Upper lobe of left lung (tissue), 6 donors: ENCODE data around the gene UCP3. TPM values are rescaled to one million over a fixed set of nuclear protein-coding genes. Genes with fewer than 3 reads are reported as not detected.

ENCODE experiments used
- ATAC-seq, 2 donors: fragments of 200-7000 bp; cut with Tn5 transposase; one replicate each; pipeline ENCODE4 v1.9.1; 2022; ENCODE audit warnings: mild to moderate bottlenecking in 2 of 2, moderate library complexity in 2 of 2; ENCODE audit not compliant: low FRiP score in 2 of 2
- DNase-seq, 2 donors: peaks; one replicate each; pipeline ENCODE4 v3.0.0-alpha.2; 2019 to 2020
- H3K27ac ChIP-seq, 4 donors: fragments of 200-600 bp; sonication (generic); one replicate each; pipeline ENCODE4 v1.5.1; 2016 to 2019
- H3K27me3 ChIP-seq, 4 donors: fragments of 200-600 bp; sonication (generic); one replicate each; pipeline ENCODE4 v1.5.1; 2017 to 2019
- H3K36me3 ChIP-seq, 4 donors: fragments of 200-600 bp; sonication (generic); one replicate each; pipeline ENCODE4 v1.5.1; 2016 to 2019
- H3K4me1 ChIP-seq, 4 donors: fragments of 200-600 bp; sonication (generic); one replicate each; pipeline ENCODE4 v1.5.1; 2018 to 2019
- H3K4me3 ChIP-seq, 4 donors: fragments of 200-600 bp; sonication (generic); one replicate each; pipeline ENCODE4 v1.5.1; 2017 to 2019; ENCODE audit warnings: mild to moderate bottlenecking in 2 of 4, moderate library complexity in 1 of 4
- H3K9me3 ChIP-seq, 4 donors: fragments of 200-600 bp; sonication (generic); one replicate each; pipeline ENCODE4 v1.5.1; 2018 to 2019
- CTCF ChIP-seq, 6 experiments: fragments of 450-650 bp in 4 of 6; fragments of 200-600 bp in 2 of 6; sonication (generic) in 2 of 6; IDR thresholded peaks; one replicate each; pipeline ENCODE4 v1.5.1; 2016 to 2019; ENCODE audit warnings: antibody characterized with exemption in 6 of 6
- EP300 ChIP-seq, 4 donors: sonication (generic); formaldehyde crosslinking; IDR thresholded peaks; one replicate each; pipeline ENCODE4 v1.5.1; 2017; ENCODE audit warnings: antibody characterized with exemption in 4 of 4, control low read depth in 2 of 4
- POLR2A ChIP-seq, 4 donors: fragments of 450-650 bp; IDR thresholded peaks; one replicate each; pipeline ENCODE4 v1.5.1; 2016 to 2017; ENCODE audit warnings: antibody characterized with exemption in 4 of 4, mild to moderate bottlenecking in 2 of 4
- POLR2AphosphoS5 ChIP-seq, 2 donors: sonication (generic); formaldehyde crosslinking; IDR thresholded peaks; one replicate each; pipeline ENCODE4 v1.5.1; 2017; ENCODE audit warnings: antibody characterized with exemption in 2 of 2
- WGBS, 2 donors: methylation state at CpG; one replicate each; pipeline ENCODE4 v1.1.5; 2017 to 2018; 5-methylcytosine and 5-hydroxymethylcytosine counted together
- total RNA-seq, 6 donors: library from RNA; depleted of rRNA in 4 of 6; stranded (reverse); fragments of >200 nt in 4 of 6; gene quantifications; one replicate each; pipeline versions ENCODE4 v1.1.0 to v1.2.1, GENCODE V29; 2016 to 2021
- donor health status: DM: no; HTN: no; CAD: no; lungs with moderate emphysema.
- donor health status: DM: no; HTN: yes; CAD: no; lungs with severe emphysema.

The UCP3 gene
- total RNA-seq, 6 donors from 2014 or later = 1.2 to 5.2 (median 2.4) TPM

DNA sequence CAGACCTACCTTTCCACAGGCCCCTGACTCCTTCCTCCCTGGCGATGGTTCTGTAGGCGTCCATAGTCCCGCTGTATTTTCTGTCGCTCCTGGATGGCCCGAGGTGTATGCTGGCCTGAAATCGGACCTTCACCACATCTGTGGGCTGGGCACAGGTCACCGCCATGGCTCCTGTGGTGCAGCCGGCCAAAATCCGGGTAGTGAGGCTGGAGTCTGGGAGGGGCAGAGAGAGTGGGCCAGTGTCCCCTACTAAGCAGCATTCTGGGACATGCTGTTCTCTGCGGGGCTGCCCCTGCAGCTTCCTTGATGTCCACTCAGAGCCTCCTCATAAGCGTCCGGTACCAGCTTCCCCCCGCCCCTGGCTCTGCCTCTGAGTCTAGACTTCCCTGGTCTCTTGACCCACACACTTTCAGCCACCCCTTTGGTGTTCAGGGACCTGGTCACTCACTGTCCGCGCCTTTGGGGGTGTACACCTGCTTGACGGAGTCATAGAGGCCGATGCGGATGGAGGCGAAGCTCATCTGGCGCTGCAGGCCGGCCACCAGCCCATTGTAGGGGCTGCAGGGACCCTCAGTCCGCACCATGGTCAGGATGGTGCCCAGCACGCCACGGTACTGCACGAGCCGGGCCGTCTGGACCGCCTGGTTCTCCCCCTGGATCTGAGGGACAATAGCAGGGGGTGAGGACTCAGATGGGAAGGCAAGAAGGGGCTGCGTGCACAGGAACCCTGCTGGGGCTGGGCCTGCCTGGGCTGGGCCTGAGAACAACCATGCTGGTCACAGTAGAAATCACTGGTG, 3.0 kb downstream of the UCP3 start:
- H3K36me3 ChIP-seq = peaks cover 0 to 22% (median 10%) of the 10 kb centered on the region in 4 donors
- no peaks in the 10 kb centered on the region for H3K4me1 ChIP-seq
- DNase-seq (peak in 1 of 2 donors; percentile 62), ATAC-seq (no peak)
- WGBS, 2 donors = 96% methylated on average over 9 to 28 of the region's 29 CpGs
- H3K27me3 ChIP-seq = no peaks in the 10 kb centered on the region
- no peaks in the 10 kb centered on the region for H3K9me3 ChIP-seq
- no peak overlapping the region for H3K27ac ChIP-seq
- TF ChIP-seq POLR2AphosphoS5 (IDR thresholded peaks at IDR 0.05) = no peak
- TF ChIP-seq EP300 (IDR thresholded peaks at IDR 0.05) = no peak
- TF ChIP-seq CTCF (IDR thresholded peaks at IDR 0.05) = no peak
- no peak for TF ChIP-seq POLR2A (IDR thresholded peaks at IDR 0.05)
- no peak overlapping the region for H3K4me3 ChIP-seq

GRCh38 chr11:74004759-74005615, 3.9 kb downstream of the UCP3 start:
- Histone ChIP-seq H3K9me3 (no peaks in the 10 kb centered on the region), H3K27me3 (no peaks in the 10 kb centered on the region), H3K27ac (no peak overlapping the region), H3K4me1 (no peaks in the 10 kb centered on the region), H3K4me3 (no peak overlapping the region), H3K36me3 (peaks cover 0 to 27% (median 10%) of the 10 kb centered on the region in 4 donors)
- no peak for TF ChIP-seq POLR2A (IDR thresholded peaks at IDR 0.05)
- no peak for TF ChIP-seq EP300 (IDR thresholded peaks at IDR 0.05)
- no peak for TF ChIP-seq CTCF (IDR thresholded peaks at IDR 0.05)
- no peak for TF ChIP-seq POLR2AphosphoS5 (IDR thresholded peaks at IDR 0.05)
- 69 to 72% methylated on average over 11 of the region's 11 CpGs for WGBS, 2 donors
- ATAC-seq (peak in 1 of 2 donors; percentile 28), DNase-seq (peak in 1 of 2 donors; percentile 45)

DNA sequence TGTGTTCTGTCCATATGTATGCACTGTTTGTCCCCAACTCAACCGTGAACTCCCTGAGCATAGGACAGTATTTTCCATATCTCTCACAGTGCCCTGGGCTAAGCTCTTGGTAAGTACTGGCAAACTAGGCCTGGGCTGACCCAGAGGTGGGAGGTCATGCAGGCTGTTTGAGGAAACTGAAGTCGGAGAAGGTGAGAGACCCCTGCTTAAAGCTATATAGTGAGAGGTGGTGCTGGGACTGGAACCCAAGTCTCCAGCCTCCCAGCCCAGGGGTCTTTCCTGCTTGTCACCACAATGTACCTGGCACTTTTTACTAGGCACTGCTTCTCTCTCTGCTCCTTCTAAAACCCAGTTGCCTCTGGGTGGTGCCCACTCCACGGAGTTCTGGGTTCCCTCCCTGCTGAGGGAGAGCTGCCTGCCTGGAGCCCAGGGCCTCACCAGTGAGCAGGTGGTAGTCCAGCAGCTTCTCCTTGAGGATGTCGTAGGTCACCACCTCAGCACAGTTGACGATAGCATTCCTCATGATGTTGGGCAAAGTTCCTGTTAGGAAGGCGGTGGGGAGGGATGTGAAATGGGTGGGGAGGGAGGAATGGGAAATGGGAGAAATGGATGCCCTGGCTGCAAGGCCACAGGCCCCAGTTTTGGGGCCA, 4.7 kb downstream of the UCP3 start:
- Histone ChIP-seq H3K4me3 (no peak overlapping the region), H3K4me1 (no peaks in the 10 kb centered on the region), H3K27me3 (no peaks in the 10 kb centered on the region), H3K36me3 (peaks cover 0 to 27% (median 10%) of the 10 kb centered on the region in 4 donors), H3K27ac (no peak overlapping the region), H3K9me3 (no peaks in the 10 kb centered on the region)
- 86 to 90% methylated on average over 6 of the region's 6 CpGs for WGBS, 2 donors
- ATAC-seq (no peak), DNase-seq (no peak)
- TF ChIP-seq POLR2A (IDR thresholded peaks at IDR 0.05) (no peak), EP300 (IDR thresholded peaks at IDR 0.05) (no peak), CTCF (IDR thresholded peaks at IDR 0.05) (no peak), POLR2AphosphoS5 (IDR thresholded peaks at IDR 0.05) (no peak)

DNA sequence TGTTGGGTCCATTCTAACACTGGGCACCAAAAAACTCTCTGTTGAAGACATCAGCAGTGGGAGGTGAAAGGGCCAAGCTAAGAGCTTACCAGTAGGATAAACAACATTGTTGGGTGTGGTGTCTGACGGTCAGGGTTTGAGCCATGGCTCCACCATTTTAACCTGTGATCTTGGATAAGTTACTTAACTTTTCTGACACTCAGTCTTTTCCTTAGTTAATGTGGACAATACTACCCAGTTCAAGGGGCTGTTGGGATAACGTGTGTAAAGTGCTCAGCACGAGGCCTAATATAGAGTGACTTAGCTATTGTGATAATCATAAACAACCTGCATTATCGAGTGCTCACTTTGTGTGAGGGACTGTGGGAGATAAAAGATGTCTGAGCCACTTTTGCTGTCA, 6.1 kb downstream of the UCP3 start:
- 93 to 97% methylated on average over 4 of the region's 4 CpGs for WGBS, 2 donors

More for the DNA sequence above, 6.1 kb downstream of the UCP3 start:
- peaks cover 0 to 27% (median 10%) of the 10 kb centered on the region in 4 donors for H3K36me3 ChIP-seq
- no peaks in the 10 kb centered on the region for H3K9me3 ChIP-seq
- H3K27ac ChIP-seq = no peak overlapping the region
- DNase-seq (no peak), ATAC-seq (no peak)
- no peaks in the 10 kb centered on the region for H3K27me3 ChIP-seq
- H3K4me3 ChIP-seq = no peak overlapping the region
- TF ChIP-seq POLR2AphosphoS5 (IDR thresholded peaks at IDR 0.05) (no peak), CTCF (IDR thresholded peaks at IDR 0.05) (no peak)
- H3K4me1 ChIP-seq = no peaks in the 10 kb centered on the region
